C4-2B (cell line): ENCODE results near the gene MYO1G.

Source experiments
- H3K27ac ChIP-seq: fragments of 450-650 bp; 2 replicates; pipeline ENCODE4 v1.5.1; 2017
- CTCF ChIP-seq: fragments of 450-650 bp; conservative IDR thresholded peaks from 2 replicates; pipeline ENCODE4 v1.5.1; 2017; ENCODE audit warnings: mild to moderate bottlenecking
- ZFX ChIP-seq: fragments of 450-650 bp; IDR thresholded peaks from 2 replicates; pipeline ENCODE4 v1.6.1; 2017

The MYO1G gene

GRCh38 chr7:45021604-45022296 lies 42.9 kb upstream of the MYO1G start:
- no peak overlapping the region for H3K27ac ChIP-seq
- TF ChIP-seq ZFX (no peak), CTCF (no peak)

GRCh38 chr7:45020915-45021314 lies 42.1 kb upstream of the MYO1G start:
- no peak overlapping the region for H3K27ac ChIP-seq
- TF ChIP-seq CTCF: no peak
- no peak for TF ChIP-seq ZFX

GRCh38 chr7:45017253-45017652 lies 38.4 kb upstream of the MYO1G start:
- H3K27ac ChIP-seq: no peak overlapping the region

GRCh38 chr7:45015313-45015712 lies 36.5 kb upstream of the MYO1G start:
- H3K27ac ChIP-seq: no peak overlapping the region
- TF ChIP-seq ZFX (no peak), CTCF (no peak)

More at GRCh38 chr7:45017253-45017652, 38.4 kb upstream of the MYO1G start:
- TF ChIP-seq CTCF: no peak
- no peak for TF ChIP-seq ZFX

- no peak for TF ChIP-seq ZFX
- TF ChIP-seq CTCF: no peak
- no peak overlapping the region for H3K27ac ChIP-seq
Observed at GRCh38 chr7:45013465-45013967, 34.7 kb upstream of the MYO1G start.

GRCh38 chr7:45007571-45008328 lies 28.9 kb upstream of the MYO1G start:
- H3K27ac ChIP-seq: no peak overlapping the region
- TF ChIP-seq ZFX (no peak), CTCF (no peak)

GRCh38 chr7:45007106-45007505 lies 28.3 kb upstream of the MYO1G start:
- no peak for TF ChIP-seq CTCF
- no peak for TF ChIP-seq ZFX
- peak overlapping the region; percentile 66 for H3K27ac ChIP-seq
